GM23248 (cell line): ENCODE data around the gene PET100.

ENCODE experiments used
- EZH2 ChIP-seq: fragments of 200-600 bp; sonication (generic); IDR thresholded peaks from 2 replicates; pipeline ENCODE4 v1.6.1; 2018; ENCODE audit warnings: antibody characterized with exemption, mild to moderate bottlenecking; ENCODE audit not compliant: insufficient read depth, poor library complexity, severe bottlenecking
- EZH2phosphoT487 ChIP-seq: fragments of 200-600 bp; sonication (generic); IDR thresholded peaks from 2 replicates; pipeline ENCODE4 v1.6.1; 2018; ENCODE audit warnings: antibody characterized with exemption, moderate library complexity, mild to moderate bottlenecking, low read depth; ENCODE audit not compliant: insufficient read depth

DNA sequence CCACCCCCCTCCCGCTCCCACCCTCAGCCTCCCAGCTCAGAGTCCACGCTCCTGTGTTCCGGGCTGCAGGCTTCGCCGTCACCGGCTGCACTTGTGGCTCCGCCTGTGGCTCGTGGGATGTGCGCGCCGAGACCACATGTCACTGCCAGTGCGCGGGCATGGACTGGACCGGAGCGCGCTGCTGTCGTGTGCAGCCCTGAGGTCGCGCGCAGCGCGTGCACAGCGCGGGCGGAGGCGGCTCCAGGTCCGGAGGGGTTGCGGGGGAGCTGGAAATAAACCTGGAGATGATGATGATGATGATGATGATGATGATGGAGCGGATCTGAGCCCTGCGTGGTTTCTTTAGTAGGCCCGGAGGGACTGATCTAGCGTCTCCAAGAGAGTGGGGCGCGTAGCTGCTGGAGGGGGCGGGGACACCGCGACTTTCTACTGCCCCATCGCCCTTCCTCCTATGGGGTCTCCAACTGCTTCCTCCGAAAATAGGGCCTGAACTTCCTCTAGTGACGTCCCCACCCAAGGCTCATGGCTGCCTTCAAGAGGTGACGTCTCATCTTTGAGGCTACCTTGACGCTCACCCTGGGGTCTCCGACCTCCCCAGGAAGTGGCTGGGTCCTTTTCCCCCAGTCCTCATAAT is 40.7 kb downstream of the PET100 start:
- TF ChIP-seq EZH2 = no peak
- TF ChIP-seq EZH2phosphoT487 = no peak
